Adipocyte (in vitro differentiated cells): ENCODE measurements around the gene CTNS.

ENCODE experiments used
- DNase-seq: peaks from one replicate; pipeline ENCODE4 v3.0.0-alpha.2; 2015; ENCODE audit warnings: low read depth
- H3K27me3 ChIP-seq: replicated peaks from 2 replicates; pipeline ENCODE4 v1.7.0; 2013; ENCODE audit warnings: mild to moderate bottlenecking, low read length, moderate library complexity; ENCODE audit not compliant: control insufficient read depth, insufficient read depth
- H3K36me3 ChIP-seq: 2 replicates; pipeline ENCODE4 v1.7.0; 2013; ENCODE audit warnings: low read length, mild to moderate bottlenecking, moderate library complexity; ENCODE audit not compliant: control insufficient read depth, insufficient read depth, severe bottlenecking
- H3K4me1 ChIP-seq: 2 replicates; pipeline ENCODE4 v1.7.0; 2013; ENCODE audit warnings: mild to moderate bottlenecking, low read length, moderate library complexity; ENCODE audit not compliant: control insufficient read depth, insufficient read depth
- H3K4me3 ChIP-seq: 2 replicates; pipeline ENCODE4 v1.7.0; 2013; ENCODE audit warnings: mild to moderate bottlenecking, low read length, moderate library complexity
- H3K9ac ChIP-seq: 2 replicates; pipeline ENCODE4 v1.7.0; 2013; ENCODE audit warnings: mild to moderate bottlenecking, low read length, moderate library complexity
- H3K9me3 ChIP-seq: 2 replicates; pipeline ENCODE4 v1.7.0; 2013; ENCODE audit warnings: mild to moderate bottlenecking, low read length, moderate library complexity; ENCODE audit not compliant: control insufficient read depth

The CTNS gene

DNA sequence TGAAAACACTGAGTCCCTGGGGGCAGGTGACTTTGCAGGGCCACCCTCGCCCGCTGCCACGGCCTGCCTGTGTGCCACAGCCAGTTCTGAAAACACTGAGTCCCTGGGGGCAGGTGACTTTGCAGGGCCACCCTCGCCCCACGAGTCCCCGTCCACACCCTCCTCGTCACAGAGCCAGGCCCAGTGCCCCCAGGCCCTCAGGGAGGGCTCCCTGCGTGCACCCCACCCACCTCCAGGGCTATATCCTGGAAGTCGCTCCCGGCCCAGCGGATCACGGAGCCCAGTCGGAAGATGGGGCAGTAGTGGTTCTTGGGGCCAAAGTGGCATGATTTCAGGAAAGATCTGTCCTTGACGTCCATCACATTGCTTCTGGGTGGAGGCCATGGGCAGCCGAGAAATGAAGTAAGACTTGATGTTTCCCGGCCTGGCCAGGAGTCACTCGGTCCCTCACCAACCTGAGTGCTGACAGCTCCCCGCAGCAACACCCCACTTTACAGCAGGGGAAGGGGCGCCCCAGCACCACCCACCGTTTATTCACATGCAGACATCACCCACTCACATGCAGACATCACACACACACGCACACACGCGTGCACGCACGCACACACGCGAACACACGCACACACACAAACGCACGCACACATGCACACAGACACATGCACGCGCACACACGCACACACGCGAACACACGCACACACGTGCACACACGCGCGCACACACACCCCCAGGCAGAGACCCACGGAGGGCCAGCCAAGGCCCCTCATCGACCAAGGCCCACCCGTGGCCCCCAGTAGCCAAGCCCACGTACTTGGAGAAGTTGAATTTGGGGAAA, 52.9 kb downstream of the CTNS start:
- Histone ChIP-seq H3K4me3 (no peak overlapping the region), H3K9ac (no peak overlapping the region), H3K36me3 (no peaks in the 10 kb centered on the region), H3K27me3 (peaks cover 18% of the 10 kb centered on the region), H3K9me3 (no peaks in the 10 kb centered on the region), H3K4me1 (no peaks in the 10 kb centered on the region)
- no peak for DNase-seq

DNA sequence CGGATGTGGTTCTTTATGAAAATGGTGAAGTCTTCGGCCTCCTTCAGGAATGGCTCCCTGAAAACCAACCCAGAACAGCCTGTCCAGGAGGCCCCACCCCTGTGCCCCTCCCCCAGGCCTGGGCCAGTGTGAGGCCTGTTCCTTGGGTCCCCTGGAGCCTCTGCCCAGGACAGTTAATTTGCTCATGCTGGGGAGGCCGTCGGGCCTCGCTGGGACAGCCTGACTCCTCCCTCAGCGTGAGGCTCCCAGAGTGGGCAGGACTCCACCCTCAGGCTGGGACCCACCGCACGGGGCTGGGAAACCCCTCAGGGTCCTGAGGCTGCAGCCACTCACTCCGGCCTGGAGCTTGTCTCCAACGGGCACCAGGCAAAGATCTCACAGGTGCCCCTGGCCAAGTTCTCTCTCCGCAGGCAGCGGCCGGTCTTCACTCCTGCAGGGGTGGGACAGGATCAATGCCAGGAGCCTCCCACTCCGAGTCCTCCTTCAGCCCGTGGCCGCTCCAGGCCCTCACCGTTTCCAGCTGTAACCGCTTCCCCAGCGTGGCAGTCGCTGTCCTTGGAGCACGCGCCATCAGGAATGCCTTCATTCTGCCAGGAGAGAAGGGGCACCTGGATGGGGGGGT, 53.6 kb downstream of the CTNS start:
- no peak for DNase-seq
- H3K4me3 ChIP-seq = no peak overlapping the region

DNA sequence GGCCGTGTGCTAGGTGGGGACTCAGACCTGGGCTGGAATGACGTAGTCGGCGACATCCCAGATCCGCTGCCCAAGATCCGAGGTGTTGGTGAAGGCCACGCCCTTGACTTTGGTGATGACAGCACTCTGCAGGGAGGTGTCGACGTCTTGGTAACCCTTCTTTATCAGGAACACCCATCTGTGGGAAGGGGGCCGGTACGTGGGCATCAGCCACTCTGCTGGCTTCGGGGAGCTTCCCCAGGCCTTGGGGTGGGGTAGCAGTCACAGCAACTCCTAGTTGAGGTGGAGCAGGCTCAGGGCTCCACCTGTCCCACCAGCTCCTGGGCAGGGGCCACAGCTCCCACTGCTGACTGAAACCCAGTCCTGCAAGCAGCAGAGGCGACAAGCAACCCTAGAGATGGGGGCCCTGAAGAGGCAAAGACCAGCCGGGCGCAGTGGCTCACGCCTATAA, 55.1 kb downstream of the CTNS start:
- Histone ChIP-seq H3K4me3 (no peak overlapping the region), H3K4me1 (peaks cover 4% of the 10 kb centered on the region), H3K36me3 (no peaks in the 10 kb centered on the region), H3K9ac (no peak overlapping the region), H3K27me3 (peaks cover 10% of the 10 kb centered on the region), H3K9me3 (no peaks in the 10 kb centered on the region)
- no peak for DNase-seq

More for the DNA sequence above, 53.6 kb downstream of the CTNS start:
- Histone ChIP-seq H3K36me3 (no peaks in the 10 kb centered on the region), H3K9me3 (no peaks in the 10 kb centered on the region), H3K9ac (no peak overlapping the region), H3K27me3 (peaks cover 11% of the 10 kb centered on the region), H3K4me1 (peaks cover under 1% of the 10 kb centered on the region)

DNA sequence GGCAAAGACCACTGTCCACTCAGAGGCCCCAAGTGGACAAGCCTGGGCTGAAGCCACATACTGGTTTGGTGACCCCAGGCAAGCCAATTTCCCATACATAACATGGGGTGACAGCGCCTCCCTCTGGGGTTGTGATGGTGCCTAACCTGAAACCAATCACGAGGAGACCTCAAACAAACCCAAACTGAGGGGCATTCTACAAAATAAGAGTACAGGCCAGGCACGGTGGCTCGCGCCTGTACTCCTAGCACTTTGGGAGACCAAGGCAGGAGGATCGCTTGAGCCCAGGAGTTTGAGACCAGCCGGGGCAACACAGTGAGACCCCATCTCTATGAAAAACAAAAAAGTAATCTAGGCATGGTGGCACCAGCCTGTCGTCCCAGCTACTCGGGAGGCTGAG, 55.8 kb downstream of the CTNS start:
- Histone ChIP-seq H3K36me3 (no peaks in the 10 kb centered on the region), H3K9ac (no peak overlapping the region), H3K4me3 (no peak overlapping the region), H3K4me1 (peaks cover 4% of the 10 kb centered on the region), H3K9me3 (no peaks in the 10 kb centered on the region), H3K27me3 (peaks cover 10% of the 10 kb centered on the region)
- DNase-seq = no peak

DNA sequence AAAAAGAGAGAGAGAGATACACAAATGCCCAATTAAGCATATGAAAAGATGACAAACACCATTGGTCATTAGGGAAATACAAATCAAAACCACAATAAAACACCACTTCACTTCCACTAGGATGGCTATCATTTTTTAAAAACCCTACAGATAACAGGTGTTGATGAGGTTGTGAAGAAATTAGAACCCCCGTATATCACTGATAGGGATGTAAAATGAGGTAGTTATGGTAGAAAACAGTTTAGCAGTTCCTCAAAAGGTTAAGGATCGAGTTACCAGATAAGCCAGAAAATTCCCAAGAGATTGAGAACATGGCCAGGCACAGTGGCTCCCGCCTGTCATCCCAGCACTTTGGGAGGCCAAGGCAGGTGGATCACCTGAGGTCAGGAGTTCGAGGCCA, 56.6 kb downstream of the CTNS start:
- DNase-seq = no peak
- Histone ChIP-seq H3K9me3 (peaks cover 6% of the 10 kb centered on the region), H3K4me1 (peaks cover 4% of the 10 kb centered on the region), H3K9ac (no peak overlapping the region), H3K27me3 (peaks cover 10% of the 10 kb centered on the region), H3K4me3 (no peak overlapping the region), H3K36me3 (no peaks in the 10 kb centered on the region)

DNA sequence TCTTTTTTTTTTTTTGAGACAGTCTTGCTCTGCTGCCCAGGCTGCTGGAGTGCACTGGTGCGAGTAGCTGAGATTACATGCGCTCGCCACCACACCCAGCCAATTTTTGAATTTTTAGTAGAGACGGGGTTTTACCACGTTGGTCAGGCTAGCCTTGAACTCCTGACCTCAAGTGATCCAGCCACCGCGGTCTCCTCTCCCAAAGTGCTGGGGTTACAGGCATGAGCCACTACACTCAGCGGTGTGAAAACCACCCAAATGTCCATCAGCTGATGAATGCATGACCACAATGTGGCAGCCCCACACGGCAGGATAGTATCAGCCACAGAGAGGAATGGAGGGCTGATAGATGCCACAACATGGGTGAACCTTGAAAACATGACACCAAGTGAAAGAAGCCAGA, 57.3 kb downstream of the CTNS start:
- peaks cover 10% of the 10 kb centered on the region for H3K27me3 ChIP-seq
- peaks cover 12% of the 10 kb centered on the region for H3K9me3 ChIP-seq
- no peaks in the 10 kb centered on the region for H3K36me3 ChIP-seq
- no peak overlapping the region for H3K4me3 ChIP-seq
- H3K9ac ChIP-seq = no peak overlapping the region
- no peak for DNase-seq
- peaks cover 4% of the 10 kb centered on the region for H3K4me1 ChIP-seq

DNA sequence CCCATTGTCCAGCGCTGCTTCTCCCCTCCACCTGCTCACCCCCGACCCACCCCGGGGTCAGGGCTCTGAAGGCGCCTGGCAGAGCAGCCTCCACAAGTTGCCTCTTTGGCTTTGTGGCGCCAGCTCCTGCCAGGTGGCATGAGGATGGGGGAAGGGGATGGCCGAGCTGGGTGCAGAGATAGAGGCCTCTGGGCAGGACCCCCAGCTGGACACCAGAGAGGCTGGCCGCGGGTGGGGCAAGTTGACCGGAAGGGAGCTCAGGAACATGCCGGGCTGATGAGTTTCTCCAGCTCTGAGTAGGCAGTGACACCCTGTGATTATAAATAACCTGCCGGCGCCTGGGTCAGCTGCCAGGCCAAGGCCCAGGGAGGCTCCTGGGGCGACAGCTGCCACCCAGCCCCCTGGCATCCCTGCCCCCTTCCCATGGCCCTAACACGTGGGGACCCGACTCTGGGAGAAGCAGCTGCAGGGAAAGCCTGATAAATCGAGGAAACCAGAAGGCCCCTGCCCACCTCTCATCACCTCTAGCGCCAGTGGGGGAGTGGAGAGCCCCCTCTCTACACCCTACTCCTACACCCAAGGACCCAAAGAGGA, 58.7 kb downstream of the CTNS start:
- peak overlapping the region; percentile 78 for H3K4me3 ChIP-seq
- H3K27me3 ChIP-seq = peaks cover 10% of the 10 kb centered on the region
- peaks cover 4% of the 10 kb centered on the region for H3K4me1 ChIP-seq
- H3K9me3 ChIP-seq = peaks cover 12% of the 10 kb centered on the region
- DNase-seq = no peak
- H3K36me3 ChIP-seq = no peaks in the 10 kb centered on the region
- no peak overlapping the region for H3K9ac ChIP-seq

DNA sequence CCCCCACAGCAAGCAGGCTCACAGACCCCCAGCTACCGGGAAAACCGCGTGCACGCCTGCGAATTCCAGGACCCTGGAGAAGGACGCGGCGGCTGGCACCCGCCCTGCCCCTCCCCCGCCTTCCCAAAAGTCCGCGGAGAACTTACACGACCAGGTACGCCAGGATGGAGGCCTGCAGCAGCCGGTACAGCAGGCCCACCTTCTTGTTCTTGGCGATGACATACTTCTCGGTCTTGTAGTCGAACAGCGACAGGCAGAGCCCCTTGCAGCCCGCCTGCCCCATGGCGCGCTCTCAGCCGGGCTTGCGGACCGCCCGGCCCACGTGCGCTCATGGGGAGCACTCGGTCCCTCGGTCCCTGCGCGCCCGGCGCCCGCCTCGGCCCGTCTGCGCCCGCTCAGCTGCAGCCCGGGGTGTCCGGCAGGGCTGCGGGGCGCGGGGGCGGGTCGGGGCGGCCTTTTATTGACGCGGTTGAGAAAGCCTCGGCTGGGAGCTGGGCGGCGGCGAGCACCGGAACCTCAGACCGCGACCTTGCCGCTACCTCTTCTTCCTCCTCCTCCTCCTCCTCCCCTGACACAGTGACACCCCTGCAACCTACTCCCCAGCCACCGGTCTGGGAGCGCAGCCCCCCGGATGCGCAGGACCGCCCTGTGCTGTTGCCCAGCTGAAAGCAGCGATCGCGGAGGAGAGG, 59.3 kb downstream of the CTNS start, which contains the start of gene P2RX5:
Gene P2RX5, minus strand, starts transcription at position 433 of the 689 bp plus-strand sequence. Its CDS starts 150 bp downstream, at position 283.
- no peak within 1 kb of the TSS for H3K9ac ChIP-seq
- H3K27me3 ChIP-seq = peaks cover 10% of the 10 kb centered on the region
- peaks cover 12% of the 10 kb centered on the region for H3K9me3 ChIP-seq
- peak; percentile 41 for DNase-seq
- H3K36me3 ChIP-seq = no peaks in the 10 kb centered on the region
- peaks cover 4% of the 10 kb centered on the region for H3K4me1 ChIP-seq
- peak within 1 kb of the TSS; percentile 78 for H3K4me3 ChIP-seq

DNA sequence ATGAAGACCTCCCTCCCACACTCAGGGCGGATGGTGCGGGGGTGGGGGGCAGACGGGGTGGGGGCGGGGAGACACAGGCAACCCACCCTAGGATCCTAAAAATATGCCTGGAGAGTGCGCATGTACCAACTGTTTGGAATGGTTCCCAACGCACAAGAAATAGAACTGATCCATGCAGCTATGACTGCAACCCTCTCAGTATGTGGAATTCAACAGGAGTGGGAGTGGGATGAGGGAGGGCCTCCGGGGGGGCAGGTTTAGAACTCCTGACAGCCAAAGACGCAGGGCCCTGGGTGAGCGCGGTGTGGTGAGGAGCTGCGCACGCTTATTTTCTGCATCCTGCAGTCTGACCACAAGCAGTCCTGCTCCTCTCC, 60.5 kb downstream of the CTNS start:
- H3K4me1 ChIP-seq = peaks cover 4% of the 10 kb centered on the region
- H3K27me3 ChIP-seq = no peaks in the 10 kb centered on the region
- DNase-seq = no peak
- H3K36me3 ChIP-seq = no peaks in the 10 kb centered on the region
- no peak overlapping the region for H3K4me3 ChIP-seq
- no peak overlapping the region for H3K9ac ChIP-seq
- peaks cover 12% of the 10 kb centered on the region for H3K9me3 ChIP-seq

DNA sequence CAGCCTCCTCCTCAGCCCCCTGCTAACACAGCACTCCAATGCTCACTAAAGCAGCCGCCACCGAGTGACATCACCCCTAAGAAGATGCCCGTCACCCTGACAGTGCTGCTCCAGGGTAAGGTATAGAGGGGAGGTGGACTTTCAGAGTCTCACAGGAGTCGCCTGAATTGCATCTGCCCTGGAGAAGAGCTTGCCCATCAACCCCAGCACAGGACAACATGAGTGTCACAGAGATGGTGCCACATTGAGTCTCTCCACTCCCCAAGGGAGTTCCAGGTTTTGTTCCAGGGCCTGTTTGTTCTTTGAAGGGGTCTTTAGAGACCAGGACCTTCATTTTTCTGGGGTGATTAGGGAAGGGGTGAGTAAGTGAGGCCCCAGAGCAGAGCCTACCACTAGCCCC, 61.6 kb downstream of the CTNS start:
- Histone ChIP-seq H3K4me1 (peaks cover 4% of the 10 kb centered on the region), H3K36me3 (no peaks in the 10 kb centered on the region), H3K27me3 (no peaks in the 10 kb centered on the region), H3K4me3 (no peak overlapping the region), H3K9ac (no peak overlapping the region), H3K9me3 (peaks cover 12% of the 10 kb centered on the region)
- no peak for DNase-seq

DNA sequence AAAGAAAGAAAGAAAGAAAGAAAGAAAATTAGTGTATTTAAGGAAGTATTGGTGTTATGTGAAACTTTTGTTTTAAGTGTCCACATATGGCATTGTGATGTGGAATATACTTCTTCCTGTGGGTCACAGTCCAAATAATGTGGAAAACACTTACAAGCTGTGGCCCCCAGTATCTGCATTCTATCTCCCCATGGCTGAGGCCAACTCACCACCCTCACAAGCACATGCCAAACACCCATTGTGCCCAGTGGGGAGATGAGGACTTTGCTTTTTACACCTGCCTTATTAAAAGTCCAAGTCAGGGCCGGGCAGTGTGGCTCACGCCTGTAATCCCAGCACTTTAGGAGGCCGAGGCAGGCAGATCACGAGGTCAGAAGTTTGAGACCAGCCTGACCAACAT, 63.4 kb downstream of the CTNS start:
- H3K9ac ChIP-seq = no peak overlapping the region
- no peaks in the 10 kb centered on the region for H3K27me3 ChIP-seq
- H3K36me3 ChIP-seq = no peaks in the 10 kb centered on the region
- no peak overlapping the region for H3K4me3 ChIP-seq
- H3K9me3 ChIP-seq = peaks cover 12% of the 10 kb centered on the region
- H3K4me1 ChIP-seq = peaks cover 4% of the 10 kb centered on the region
- DNase-seq = no peak
